SU-DHL-6 (cell line): ENCODE measurements around the gene ADA.

Experiments used
- H2AFZ ChIP-seq: fragments of 200-600 bp; sonication (generic); 2 replicates; pipeline ENCODE4 v1.6.1; 2014; ENCODE audit warnings: low read depth, mild to moderate bottlenecking, moderate library complexity, mixed read lengths, antibody characterized with exemption, low read length; ENCODE audit not compliant: severe bottlenecking
- H3F3A ChIP-seq: fragments of 200-600 bp; shearing (Covaris generic); 2 replicates; pipeline ENCODE4 v1.6.0; 2016; ENCODE audit warnings: antibody characterized with exemption, mild to moderate bottlenecking; ENCODE audit not compliant: insufficient read depth
- H3K27ac ChIP-seq: fragments of 200-600 bp; sonication (generic); 2 replicates; pipeline ENCODE4 v1.5.1; 2016; ENCODE audit warnings: low read depth, mild to moderate bottlenecking, low read length, moderate library complexity, mixed read lengths
- H3K27me3 ChIP-seq: fragments of 200-600 bp; sonication (generic), shearing (Covaris generic); 2 replicates; pipeline ENCODE4 v1.6.0; 2014; ENCODE audit warnings: mild to moderate bottlenecking, low read length
- H3K36me3 ChIP-seq: fragments of 200-600 bp; sonication (generic); 2 replicates; pipeline ENCODE4 v1.6.1; 2014; ENCODE audit warnings: mild to moderate bottlenecking, low read length, mixed read lengths
- H3K4me2 ChIP-seq: fragments of 300-600, 200-600 bp; shearing (Covaris generic), sonication (generic); 2 replicates; pipeline ENCODE4 v1.6.0; 2014; ENCODE audit warnings: low read length, low read depth, mild to moderate bottlenecking; ENCODE audit not compliant: poor library complexity, severe bottlenecking
- H3K4me3 ChIP-seq: fragments of 200-600 bp; sonication (generic); 2 replicates; pipeline ENCODE4 v1.5.1; 2014; ENCODE audit warnings: antibody characterized with exemption, low read length, mild to moderate bottlenecking, mixed read lengths; ENCODE audit not compliant: insufficient read depth, poor library complexity, severe bottlenecking
- H3K79me2 ChIP-seq: fragments of 200-600 bp; sonication (generic); 2 replicates; pipeline ENCODE4 v1.6.1; 2014; ENCODE audit warnings: mild to moderate bottlenecking, low read length, moderate library complexity; ENCODE audit not compliant: insufficient read depth
- H3K9ac ChIP-seq: fragments of 200-600 bp; sonication (generic); 2 replicates; pipeline ENCODE4 v1.7.0; 2014; ENCODE audit warnings: mild to moderate bottlenecking, low read length
- H3K9me2 ChIP-seq: fragments of 200-600 bp; sonication (generic); replicated peaks from 2 replicates; pipeline ENCODE4 v1.6.1; 2014; ENCODE audit warnings: low read length; ENCODE audit not compliant: insufficient read depth
- H3K9me3 ChIP-seq: fragments of 200-600 bp; sonication (generic); 2 replicates; pipeline ENCODE4 v1.6.1; 2014; ENCODE audit warnings: low read length, mixed read lengths; ENCODE audit not compliant: insufficient read depth
- H4K20me1 ChIP-seq: fragments of 200-600 bp; sonication (generic); 2 replicates; pipeline ENCODE4 v1.6.1; 2014; ENCODE audit warnings: low read depth, mild to moderate bottlenecking, antibody characterized with exemption, low read length, moderate library complexity, mixed read lengths
- EZH2phosphoT487 ChIP-seq: fragments of 200-600 bp; sonication (generic), shearing (Covaris generic); conservative IDR thresholded peaks from 2 replicates; pipeline ENCODE4 v1.6.1; 2018; ENCODE audit warnings: mild to moderate bottlenecking, antibody characterized with exemption, low read length, moderate library complexity, mixed read lengths
- TF ChIP-seq, protein P1 (sequence below): fragments of 200-600 bp; sonication (generic); IDR thresholded peaks from one replicate; pipeline ENCODE4 v1.5.1; 2017; ENCODE audit warnings: antibody characterized with exemption, mild to moderate bottlenecking, low read length, moderate library complexity; ENCODE audit not compliant: insufficient read depth, poor library complexity, severe bottlenecking

Gene ADA

DNA sequence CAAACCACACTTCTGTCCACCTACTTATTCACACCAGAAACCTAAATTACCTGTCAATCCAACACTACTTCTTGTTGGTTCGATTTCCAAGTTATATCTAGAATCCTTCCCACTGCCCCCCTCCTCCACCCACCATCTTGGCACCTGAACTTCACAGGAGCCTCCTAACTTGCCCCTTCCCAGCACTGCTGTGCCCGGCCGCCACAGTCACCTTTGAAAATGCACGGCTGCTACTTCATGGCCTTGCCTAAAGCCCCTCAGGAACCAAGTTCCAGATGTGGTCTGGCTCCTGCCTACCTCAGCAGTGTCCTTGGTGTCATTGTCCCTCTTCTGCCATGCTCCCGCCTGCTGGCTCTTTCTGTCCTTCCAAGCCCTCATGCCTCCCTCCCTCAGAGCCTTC is 37.9 kb downstream of the ADA start:
- Histone ChIP-seq H3K27ac (peak overlapping the region; percentile 96), H3K9me3 (no peaks in the 10 kb centered on the region), H3K27me3 (no peaks in the 10 kb centered on the region), H3K9me2 (no peaks in the 10 kb centered on the region), H3K9ac (no peak overlapping the region), H2AFZ (no peak overlapping the region), H4K20me1 (no peaks in the 10 kb centered on the region), H3F3A (peaks cover 54% of the 10 kb centered on the region), H3K4me2 (no peak overlapping the region), H3K36me3 (peaks cover 3% of the 10 kb centered on the region; the same call in 1 of the 2 replicates), H3K4me3 (no peak overlapping the region), H3K79me2 (0 out of 2 replicates have a peak, but pooled peaks cover 4% of the 10 kb centered on the region)
- TF ChIP-seq, protein P1, sequence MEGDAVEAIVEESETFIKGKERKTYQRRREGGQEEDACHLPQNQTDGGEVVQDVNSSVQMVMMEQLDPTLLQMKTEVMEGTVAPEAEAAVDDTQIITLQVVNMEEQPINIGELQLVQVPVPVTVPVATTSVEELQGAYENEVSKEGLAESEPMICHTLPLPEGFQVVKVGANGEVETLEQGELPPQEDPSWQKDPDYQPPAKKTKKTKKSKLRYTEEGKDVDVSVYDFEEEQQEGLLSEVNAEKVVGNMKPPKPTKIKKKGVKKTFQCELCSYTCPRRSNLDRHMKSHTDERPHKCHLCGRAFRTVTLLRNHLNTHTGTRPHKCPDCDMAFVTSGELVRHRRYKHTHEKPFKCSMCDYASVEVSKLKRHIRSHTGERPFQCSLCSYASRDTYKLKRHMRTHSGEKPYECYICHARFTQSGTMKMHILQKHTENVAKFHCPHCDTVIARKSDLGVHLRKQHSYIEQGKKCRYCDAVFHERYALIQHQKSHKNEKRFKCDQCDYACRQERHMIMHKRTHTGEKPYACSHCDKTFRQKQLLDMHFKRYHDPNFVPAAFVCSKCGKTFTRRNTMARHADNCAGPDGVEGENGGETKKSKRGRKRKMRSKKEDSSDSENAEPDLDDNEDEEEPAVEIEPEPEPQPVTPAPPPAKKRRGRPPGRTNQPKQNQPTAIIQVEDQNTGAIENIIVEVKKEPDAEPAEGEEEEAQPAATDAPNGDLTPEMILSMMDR = no peak
- no peak for TF ChIP-seq EZH2phosphoT487

DNA sequence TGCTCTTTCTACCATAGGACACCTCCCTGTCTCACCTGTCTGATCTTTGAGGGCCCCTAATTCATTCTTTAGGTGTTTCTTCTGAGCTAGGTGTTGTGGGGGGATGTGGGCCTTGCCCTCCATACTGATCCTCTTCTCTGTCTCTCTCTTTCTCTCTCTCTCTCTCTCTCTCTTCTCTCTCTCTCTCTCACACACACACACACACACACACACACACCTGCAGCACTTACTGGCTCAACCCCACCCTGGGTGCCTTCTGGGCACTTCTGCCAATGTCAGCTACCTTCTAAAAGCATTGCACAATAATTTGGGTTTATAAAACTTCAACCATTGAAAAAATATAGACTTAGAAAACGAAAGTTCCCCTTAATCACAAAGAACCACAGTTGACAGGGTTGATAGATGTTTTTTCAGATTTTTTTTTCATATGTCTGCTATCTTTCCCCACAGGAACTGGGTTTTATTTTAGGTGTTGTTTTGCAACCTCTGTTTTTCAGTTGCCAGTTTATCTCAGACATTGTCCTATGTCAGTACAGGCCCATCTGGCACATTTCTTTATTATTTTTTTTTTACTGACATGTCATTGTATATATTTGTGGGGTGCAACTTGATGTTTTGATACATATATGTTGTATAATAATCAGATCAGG is 41.1 kb downstream of the ADA start:
- Histone ChIP-seq H2AFZ (peak overlapping the region; percentile 93), H3K27ac (peak overlapping the region; percentile 96), H3K36me3 (peaks cover 3% of the 10 kb centered on the region; the same call in 1 of the 2 replicates), H3K4me3 (no peak overlapping the region), H4K20me1 (no peaks in the 10 kb centered on the region), H3K9me2 (no peaks in the 10 kb centered on the region), H3K9me3 (no peaks in the 10 kb centered on the region), H3K9ac (peak overlapping the region; percentile 48), H3F3A (peaks cover 40% of the 10 kb centered on the region), H3K27me3 (no peaks in the 10 kb centered on the region), H3K79me2 (0 out of 2 replicates have a peak, but pooled peaks cover 4% of the 10 kb centered on the region), H3K4me2 (peak overlapping the region; percentile 60)
- TF ChIP-seq, protein P1 = no peak
- TF ChIP-seq EZH2phosphoT487 = no peak

DNA sequence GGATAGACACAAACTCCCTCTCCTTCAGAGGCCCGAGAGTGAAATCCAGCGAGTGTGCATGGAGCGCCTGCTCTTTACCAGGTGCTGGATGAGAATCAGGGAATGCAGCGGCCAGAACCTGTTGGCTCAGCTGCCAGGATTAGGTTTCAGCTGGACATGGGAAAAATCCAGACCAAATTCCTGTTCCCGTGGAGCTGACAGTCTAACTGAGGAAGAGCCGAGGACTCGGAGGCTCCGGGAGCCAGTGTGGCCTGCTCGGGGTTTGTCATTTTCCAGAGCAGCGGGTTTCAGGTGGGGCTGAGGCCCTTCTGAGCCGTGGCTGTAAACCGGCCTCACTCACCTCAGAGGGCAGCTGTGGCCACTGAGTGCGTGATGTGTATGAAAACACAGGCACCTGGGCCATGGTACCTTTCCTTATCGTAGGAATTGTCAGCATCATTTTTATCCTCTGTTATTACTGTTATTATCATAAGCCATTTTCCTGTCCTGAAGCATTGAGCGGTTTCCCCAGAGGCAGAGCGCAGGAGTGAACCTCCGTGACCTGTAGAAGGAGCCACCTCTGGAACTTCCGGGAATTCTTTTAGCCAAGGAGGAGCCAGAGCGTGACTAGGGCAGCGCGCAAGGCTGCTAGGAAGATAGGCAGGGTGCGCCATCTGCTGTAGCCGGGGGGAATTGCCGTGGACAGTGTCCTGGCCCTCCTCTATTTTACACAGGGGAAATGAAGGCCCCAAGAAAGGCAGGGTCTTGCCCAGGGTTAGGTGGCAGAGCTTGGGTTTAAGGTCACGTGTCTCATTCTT is 41.8 kb downstream of the ADA start:
- Histone ChIP-seq H3K9ac (peak overlapping the region; percentile 48), H3K9me2 (no peaks in the 10 kb centered on the region), H3K9me3 (no peaks in the 10 kb centered on the region), H3F3A (peaks cover 39% of the 10 kb centered on the region), H4K20me1 (no peaks in the 10 kb centered on the region), H3K4me3 (peak overlapping the region; percentile 31), H3K27ac (peak overlapping the region; percentile 96), H3K36me3 (peaks cover 3% of the 10 kb centered on the region; the same call in 1 of the 2 replicates), H3K79me2 (0 out of 2 replicates have a peak, but pooled peaks cover 4% of the 10 kb centered on the region), H3K27me3 (no peaks in the 10 kb centered on the region), H2AFZ (peak overlapping the region; percentile 93), H3K4me2 (peak overlapping the region; percentile 60)
- TF ChIP-seq, protein P1 = peak; percentile 90
- no peak for TF ChIP-seq EZH2phosphoT487
